Calu3 (cell line): ENCODE measurements around the gene HIBCH. TPM values are rescaled to one million over a fixed set of nuclear protein-coding genes. Genes with fewer than 3 reads are reported as not detected.
A peak's percentile ranks its signal among the peaks of the same experiment; 100 is the strongest.
"Not testable (repeated sequence)": the region's sequence is repeated elsewhere in the genome, so short reads cannot be mapped to it uniquely, and the experiment has no call there.

Experiments
- BruUV-seq: library from RNA; stranded (reverse); fragments of 400-500 nt; replicated peaks from 2 replicates; lab custom pipeline; 2021; lab: Mats Ljungman, UMichigan
- CTCF ChIA-PET: fragments of 300-600 bp; sonication (Branson Sonifier 250); formaldehyde crosslinking; loops from one replicate; lab custom pipeline; 2022; ENCODE audit warnings: antibody characterized with exemption; lab: Charles Lee
- DNase-seq: peaks from one replicate; pipeline ENCODE4 v3.0.0; 2022
- H3K27ac Mint-ChIP-seq: one replicate; pipeline ENCODE4 v1.8.0; 2022; ENCODE audit warnings: mixed read lengths; ENCODE audit not compliant: unreplicated experiment
- H3K27me3 Mint-ChIP-seq: one replicate; pipeline ENCODE4 v1.8.0; 2022; ENCODE audit warnings: mixed read lengths; ENCODE audit not compliant: unreplicated experiment
- H3K36me3 Mint-ChIP-seq: one replicate; pipeline ENCODE4 v1.8.0; 2022; ENCODE audit warnings: mild to moderate bottlenecking, moderate library complexity, mixed read lengths; ENCODE audit not compliant: insufficient read depth, unreplicated experiment
- H3K4me1 Mint-ChIP-seq: one replicate; pipeline ENCODE4 v1.8.0; 2022; ENCODE audit warnings: mild to moderate bottlenecking, low read depth, mixed read lengths; ENCODE audit not compliant: unreplicated experiment
- H3K4me3 Mint-ChIP-seq: one replicate; pipeline ENCODE4 v1.8.0; 2022; ENCODE audit warnings: mild to moderate bottlenecking, low read depth, moderate library complexity, mixed read lengths; ENCODE audit not compliant: unreplicated experiment
- H3K9me3 Mint-ChIP-seq: one replicate; pipeline ENCODE4 v1.8.0; 2022; ENCODE audit warnings: low read depth, mixed read lengths; ENCODE audit not compliant: unreplicated experiment
- intact Hi-C: fragments of 100-400 bp; cut with micrococcal nuclease; formaldehyde crosslinking; loops from one replicate; pipeline ENCODE4 v1.10.0; 2022; ENCODE audit not compliant: unreplicated experiment
- total RNA-seq: library from RNA; stranded (reverse); gene quantifications from 2 replicates; pipeline ENCODE4 v1.2.3, GENCODE V29; 2022
- TF ChIP-seq, protein P1 (sequence below): fragments of 200-600 bp; IDR thresholded peaks from one replicate; pipeline ENCODE4 v1.8.0; 2022; ENCODE audit warnings: antibody characterized with exemption; ENCODE audit not compliant: unreplicated experiment

Gene HIBCH
- total RNA-seq, 1 experiment from 2014 or later = 44.6 TPM

DNA sequence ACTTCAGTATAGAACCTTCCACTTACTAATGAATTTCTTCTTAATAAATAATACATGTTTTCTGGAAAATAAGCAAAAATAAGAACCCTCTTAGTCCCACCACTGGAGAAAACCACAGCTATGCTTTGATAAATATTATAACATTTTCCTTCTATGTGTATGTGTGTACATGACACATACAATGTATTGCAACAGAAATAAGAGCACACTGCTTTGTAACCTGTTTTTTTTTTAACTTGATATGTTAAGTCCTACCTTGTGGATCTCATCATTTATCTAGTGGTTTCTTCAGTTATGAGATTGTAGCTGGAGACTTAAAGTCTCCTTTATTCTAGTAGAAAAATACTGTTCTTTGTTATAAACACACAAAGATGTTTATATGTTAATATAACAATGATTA lies 40.9 kb upstream of the HIBCH start:
- DNase-seq = no peak
- Mint-ChIP-seq H3K27me3 (no peaks in the 10 kb centered on the region), H3K9me3 (no peaks in the 10 kb centered on the region), H3K27ac (no peak overlapping the region), H3K4me3 (no peak overlapping the region), H3K4me1 (peaks cover 17% of the 10 kb centered on the region), H3K36me3 (no peaks in the 10 kb centered on the region)
- CTCF ChIA-PET = interaction anchor here (0.7 kb wide), 1 partner anchor 309 kb away, joined by 3 read pairs; no protein-coding TSS in a partner anchor
- intact Hi-C loops = no loop called here
- BruUV-seq = no TSS peak
- TF ChIP-seq, protein P1, sequence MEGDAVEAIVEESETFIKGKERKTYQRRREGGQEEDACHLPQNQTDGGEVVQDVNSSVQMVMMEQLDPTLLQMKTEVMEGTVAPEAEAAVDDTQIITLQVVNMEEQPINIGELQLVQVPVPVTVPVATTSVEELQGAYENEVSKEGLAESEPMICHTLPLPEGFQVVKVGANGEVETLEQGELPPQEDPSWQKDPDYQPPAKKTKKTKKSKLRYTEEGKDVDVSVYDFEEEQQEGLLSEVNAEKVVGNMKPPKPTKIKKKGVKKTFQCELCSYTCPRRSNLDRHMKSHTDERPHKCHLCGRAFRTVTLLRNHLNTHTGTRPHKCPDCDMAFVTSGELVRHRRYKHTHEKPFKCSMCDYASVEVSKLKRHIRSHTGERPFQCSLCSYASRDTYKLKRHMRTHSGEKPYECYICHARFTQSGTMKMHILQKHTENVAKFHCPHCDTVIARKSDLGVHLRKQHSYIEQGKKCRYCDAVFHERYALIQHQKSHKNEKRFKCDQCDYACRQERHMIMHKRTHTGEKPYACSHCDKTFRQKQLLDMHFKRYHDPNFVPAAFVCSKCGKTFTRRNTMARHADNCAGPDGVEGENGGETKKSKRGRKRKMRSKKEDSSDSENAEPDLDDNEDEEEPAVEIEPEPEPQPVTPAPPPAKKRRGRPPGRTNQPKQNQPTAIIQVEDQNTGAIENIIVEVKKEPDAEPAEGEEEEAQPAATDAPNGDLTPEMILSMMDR = no peak

DNA sequence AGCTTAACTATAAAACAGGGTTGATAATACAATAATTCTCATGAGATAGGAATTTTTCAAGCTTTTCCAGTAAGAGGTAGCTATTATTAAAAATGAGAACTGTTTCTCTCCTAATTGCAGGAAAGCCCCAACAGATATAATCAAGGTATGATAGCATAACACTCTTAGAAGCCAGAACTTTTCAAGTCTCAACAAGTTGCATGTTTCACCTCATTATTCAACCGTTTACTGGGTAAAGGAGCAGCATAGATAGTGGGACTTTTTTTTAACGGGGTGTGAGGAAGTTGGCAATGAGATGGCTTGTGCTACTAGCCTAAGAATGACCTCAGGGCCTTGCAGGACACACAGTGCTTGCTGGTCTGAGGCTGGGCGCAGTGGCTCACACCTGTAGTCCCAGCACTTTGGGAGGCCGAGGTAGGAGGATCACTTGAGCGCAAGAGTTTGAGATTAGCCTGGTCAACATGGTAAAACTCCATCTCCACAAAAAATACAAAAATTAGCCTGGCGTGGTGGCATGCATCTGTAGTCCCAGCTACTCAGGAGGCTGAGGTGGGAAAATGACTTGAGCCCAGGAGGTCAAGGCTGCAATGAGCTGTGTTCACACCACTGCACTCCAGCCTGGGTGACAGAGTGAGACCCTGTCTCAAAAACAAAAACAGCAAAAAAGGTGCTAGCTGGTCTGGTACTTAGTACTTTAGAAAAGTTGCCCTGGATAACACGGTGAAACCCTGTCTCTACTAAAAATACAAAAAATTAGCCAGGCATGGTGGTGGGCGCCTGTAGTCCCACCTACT lies 39.2 kb upstream of the HIBCH start:
- CTCF ChIA-PET = interaction anchor here (0.7 kb wide), 1 partner anchor 305 kb away, joined by 7 read pairs; no protein-coding TSS in a partner anchor
- BruUV-seq, H3K9me3 Mint-ChIP-seq, H3K4me3 Mint-ChIP-seq, H3K27ac Mint-ChIP-seq, intact Hi-C loops, H3K36me3 Mint-ChIP-seq, DNase-seq, H3K27me3 Mint-ChIP-seq: not testable (repeated sequence)
- peaks cover 17% of the 10 kb centered on the region for H3K4me1 Mint-ChIP-seq

DNA sequence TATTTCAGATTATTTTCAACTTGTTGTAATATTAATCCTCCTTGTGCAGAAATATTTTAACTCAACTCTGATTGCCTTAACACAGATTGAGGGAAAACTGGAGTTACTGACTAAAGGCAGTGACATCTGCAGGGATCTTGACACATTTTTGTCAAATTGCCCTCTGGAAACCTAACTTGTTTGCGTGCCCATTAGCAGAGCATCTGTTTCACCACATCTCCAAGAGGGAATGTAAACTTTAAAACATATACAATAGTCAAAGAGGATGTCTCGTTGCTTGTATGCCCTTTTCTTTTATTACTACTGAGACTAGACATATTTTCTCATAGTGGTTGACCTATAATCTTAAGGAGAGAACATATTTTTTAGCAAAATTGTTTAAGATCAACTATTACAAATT lies 38.0 kb upstream of the HIBCH start:
- CTCF ChIA-PET = interaction anchor here (0.7 kb wide), 1 partner anchor 314 kb away, joined by 6 read pairs; no protein-coding TSS in a partner anchor
- peaks cover 23% of the 10 kb centered on the region for H3K4me1 Mint-ChIP-seq
- no peaks in the 10 kb centered on the region for H3K9me3 Mint-ChIP-seq
- H3K4me3 Mint-ChIP-seq = no peak overlapping the region
- no peak overlapping the region for H3K27ac Mint-ChIP-seq
- intact Hi-C loops = no loop called here
- peaks cover 2% of the 10 kb centered on the region for H3K36me3 Mint-ChIP-seq
- H3K27me3 Mint-ChIP-seq = no peaks in the 10 kb centered on the region
- TF ChIP-seq, protein P1 = no peak
- no TSS peak for BruUV-seq
- no peak for DNase-seq

DNA sequence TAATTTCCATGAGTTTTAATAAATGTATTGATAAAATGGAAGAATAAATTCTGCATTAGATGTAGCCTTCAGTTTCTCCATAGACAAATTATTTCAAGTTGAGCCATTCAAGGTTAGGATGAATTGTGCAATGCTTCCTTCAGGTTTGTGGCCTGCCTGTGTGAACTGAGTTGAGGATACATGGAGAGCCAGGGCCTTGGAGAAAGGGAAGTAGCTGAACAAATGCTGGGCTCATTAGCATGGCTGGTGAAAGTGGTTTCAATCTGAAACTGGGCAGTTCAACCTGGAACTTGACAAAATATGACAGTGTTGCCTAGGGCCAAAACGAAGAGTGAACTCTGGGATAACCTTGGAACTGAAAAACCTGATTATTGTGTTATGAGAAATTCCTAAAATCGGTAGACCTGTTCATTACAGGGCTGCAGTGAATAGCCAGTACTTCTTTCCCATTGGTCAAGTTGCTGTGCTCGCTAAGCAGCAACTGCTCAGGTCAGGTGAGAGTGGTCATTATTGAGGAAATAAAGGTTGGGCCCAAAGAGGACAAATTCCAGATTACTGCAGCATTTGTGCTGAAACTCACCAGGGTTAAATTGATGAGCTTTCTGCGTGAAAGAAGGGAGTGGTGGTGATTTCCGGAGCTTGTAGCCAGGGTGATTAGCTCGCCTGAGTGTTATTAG lies 36.5 kb upstream of the HIBCH start:
- TF ChIP-seq, protein P1 = no peak
- no TSS peak for BruUV-seq
- peaks cover 34% of the 10 kb centered on the region for H3K4me1 Mint-ChIP-seq
- peaks cover 4% of the 10 kb centered on the region for H3K36me3 Mint-ChIP-seq
- H3K27ac Mint-ChIP-seq = peak overlapping the region; percentile 81
- H3K27me3 Mint-ChIP-seq = no peaks in the 10 kb centered on the region
- H3K4me3 Mint-ChIP-seq = peak overlapping the region; percentile 66
- intact Hi-C loops = no loop called here
- CTCF ChIA-PET = interaction anchor here (1.4 kb wide), 2 partner anchors 11 to 37 kb away, joined by 5 to 6 read pairs; partner anchors contain the start of gene HIBCH
- H3K9me3 Mint-ChIP-seq = no peaks in the 10 kb centered on the region
- DNase-seq = peak; percentile 8
